Renal cortex interstitium (tissue), 11 donors: ENCODE measurements around the gene UQCR11. TPM values are rescaled to one million over a fixed set of nuclear protein-coding genes. Genes with fewer than 3 reads are reported as not detected.

Source experiments
- DNase-seq, 11 donors: peaks; one replicate each; pipeline ENCODE4 v3.0.0-alpha.2; 2013; ENCODE audit warnings: low read depth in 9 of 11, low spot score in 4 of 11; ENCODE audit errors: extremely low read depth in 1 of 11
- polyA plus RNA-seq, 3 donors: library from polyadenylated mRNA; unstranded; fragments of 120-200 nt; gene quantifications; one replicate each; pipeline ENCODE4 v1.2.1, GENCODE V29; 2013; ENCODE audit not compliant: insufficient read length in 3 of 3

The UQCR11 gene
- polyA plus RNA-seq, 3 donors, result 86.1 to 129 (median 121) TPM

GRCh38 chr19:1579222-1579621 lies 26.0 kb downstream of the UQCR11 start:
- DNase-seq, result no peak

- no peak for DNase-seq
These were observed 27.2 kb downstream of the UQCR11 start for GRCh38 chr19:1577929-1578618.

DNA sequence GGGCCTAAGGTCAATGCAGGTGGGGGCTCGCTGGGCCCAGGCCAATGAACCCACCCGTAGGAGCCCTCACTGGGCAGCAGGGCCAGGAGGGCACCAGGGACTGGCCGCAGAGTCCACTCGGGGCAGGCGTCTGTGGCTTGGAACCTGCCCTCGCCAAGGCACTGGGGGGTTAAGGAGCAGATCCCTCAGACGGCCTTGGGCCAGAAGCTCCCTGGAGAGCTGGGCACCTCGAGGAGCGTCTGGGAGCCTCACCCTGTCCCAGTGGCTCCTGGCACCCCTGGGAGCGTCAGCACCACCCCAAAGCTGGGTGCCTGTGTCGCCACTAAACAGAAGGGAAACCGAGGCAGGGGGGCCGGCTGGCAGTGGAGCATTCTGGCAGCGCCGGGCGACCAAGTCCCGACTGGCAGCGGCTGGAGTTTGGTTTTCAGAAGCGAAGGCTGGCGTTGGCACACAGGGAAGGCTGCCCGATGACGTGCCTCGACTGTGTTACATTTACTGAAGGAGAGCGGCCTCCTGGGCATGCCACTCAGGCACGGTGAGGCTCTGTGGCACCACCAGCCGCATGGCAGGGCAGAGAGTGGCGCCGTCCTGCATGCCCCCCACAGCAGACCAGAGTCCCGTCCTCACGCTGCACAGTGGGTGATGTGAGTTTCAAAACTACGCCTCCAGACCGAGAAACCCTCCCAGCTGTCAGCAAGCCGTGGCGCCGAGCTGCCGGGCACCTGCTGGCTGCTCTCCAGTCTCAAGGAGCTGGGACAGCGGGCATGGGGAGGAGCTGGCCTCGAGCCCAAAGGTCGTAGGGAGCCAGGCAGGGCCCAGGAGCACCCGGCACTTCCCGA lies 28.0 kb downstream of the UQCR11 start:
- no peak for DNase-seq

DNA sequence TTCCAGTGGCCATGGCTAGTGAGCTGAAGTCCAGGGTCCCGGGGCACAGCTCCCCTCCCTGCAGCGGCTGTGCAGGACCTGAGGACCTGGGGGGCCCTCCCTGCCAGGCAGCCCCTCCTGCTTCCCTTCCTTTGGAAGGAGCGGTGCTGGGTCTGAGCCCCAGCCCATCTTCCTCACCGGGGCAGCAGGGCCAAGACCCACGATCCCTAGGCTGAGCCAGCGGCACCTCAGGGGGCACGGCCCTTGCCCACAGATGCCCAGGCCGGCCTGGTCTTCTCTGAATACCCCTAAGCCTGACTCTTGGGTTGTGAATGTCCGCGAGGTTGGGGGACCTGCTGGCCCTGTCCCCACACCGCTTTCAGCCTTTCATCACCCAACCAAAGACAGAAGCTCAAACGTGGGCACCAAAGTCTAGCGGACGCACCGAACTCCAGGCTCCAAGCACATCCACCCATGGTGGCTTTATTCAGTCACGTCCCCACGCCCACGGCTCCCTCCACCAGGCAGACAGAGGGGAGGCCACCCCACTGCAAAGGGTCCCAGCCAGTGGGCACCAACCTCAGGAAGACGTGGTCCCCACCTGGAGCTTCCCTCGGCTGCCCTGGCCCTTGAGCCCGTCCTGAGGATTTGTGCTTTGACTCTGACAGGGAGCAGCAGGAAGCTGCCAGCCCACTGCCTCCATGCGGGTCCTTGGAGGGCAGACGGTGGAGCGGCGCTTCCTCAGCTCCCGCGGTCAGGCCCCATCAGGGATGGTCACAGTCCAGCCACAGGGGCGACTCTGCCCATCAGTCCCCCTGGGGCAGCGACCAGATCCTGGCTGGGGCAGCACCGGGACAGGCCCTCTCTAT lies 28.8 kb downstream of the UQCR11 start:
- no peak for DNase-seq

DNA sequence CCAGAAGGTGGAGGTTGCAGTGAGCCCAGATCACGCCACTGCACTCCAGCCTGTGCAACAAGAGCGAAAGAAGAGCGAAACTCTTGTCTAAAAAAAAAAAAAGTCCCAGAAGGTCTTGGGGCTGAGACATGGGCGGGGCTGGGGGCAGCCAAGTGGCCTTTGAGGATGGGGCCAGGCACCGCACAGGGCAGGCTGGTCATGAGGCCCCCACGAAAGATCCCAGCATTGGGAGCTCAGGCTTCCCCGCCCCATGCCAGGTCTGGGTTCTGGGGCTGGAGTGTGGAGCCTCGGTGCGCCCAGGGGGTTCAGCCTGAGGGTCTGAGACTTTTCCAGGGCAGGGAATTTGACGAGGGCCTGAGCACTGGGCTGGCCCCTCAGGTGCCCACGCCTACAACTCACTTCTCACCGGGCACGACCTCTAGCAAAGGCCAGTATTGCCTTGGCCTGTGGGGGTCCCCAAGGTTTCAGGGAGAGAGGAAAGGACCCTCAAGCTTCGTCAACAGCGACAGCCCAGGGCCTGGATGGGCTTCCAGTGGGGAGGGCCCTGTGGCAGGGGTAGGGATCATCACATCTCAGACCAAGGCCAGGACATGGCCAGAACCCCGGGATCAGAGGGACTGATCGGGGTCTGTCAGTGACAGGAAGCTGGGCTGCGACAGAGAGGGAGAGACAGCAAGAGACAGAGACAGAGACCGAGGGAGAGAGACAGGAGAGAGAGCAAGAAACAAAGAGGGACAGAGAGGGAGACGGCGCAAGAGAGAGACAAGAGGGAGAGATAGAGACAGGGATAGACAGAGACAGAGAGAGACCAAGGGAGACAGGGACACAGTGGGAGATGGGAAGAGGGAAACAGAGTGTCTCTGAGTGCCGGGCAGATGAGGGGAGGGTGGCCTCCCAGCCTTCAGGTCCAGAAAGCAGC lies 29.7 kb downstream of the UQCR11 start:
- no peak for DNase-seq

- no peak for DNase-seq
These were observed 30.7 kb downstream of the UQCR11 start for GRCh38 chr19:1574354-1575136.

DNA sequence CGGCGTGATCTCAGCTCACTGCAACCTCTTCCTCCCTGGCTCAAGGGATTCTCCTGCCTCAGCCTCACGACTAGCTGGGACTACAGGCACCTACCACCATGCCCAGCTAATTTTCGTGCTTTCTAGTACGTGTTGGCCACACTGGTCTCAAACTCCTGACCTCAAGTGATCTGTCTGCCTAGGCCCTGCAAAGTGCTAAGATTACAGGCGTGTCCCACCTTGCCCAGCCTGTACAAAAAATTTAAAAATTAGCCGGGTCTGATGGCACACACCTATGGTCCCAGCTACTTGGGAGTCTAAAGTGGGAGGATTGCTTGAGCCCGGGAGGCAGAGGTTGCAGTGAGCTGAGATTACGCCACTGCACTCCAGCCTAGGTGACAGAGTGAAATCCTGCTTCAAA lies 32.5 kb downstream of the UQCR11 start:
- no peak for DNase-seq

DNA sequence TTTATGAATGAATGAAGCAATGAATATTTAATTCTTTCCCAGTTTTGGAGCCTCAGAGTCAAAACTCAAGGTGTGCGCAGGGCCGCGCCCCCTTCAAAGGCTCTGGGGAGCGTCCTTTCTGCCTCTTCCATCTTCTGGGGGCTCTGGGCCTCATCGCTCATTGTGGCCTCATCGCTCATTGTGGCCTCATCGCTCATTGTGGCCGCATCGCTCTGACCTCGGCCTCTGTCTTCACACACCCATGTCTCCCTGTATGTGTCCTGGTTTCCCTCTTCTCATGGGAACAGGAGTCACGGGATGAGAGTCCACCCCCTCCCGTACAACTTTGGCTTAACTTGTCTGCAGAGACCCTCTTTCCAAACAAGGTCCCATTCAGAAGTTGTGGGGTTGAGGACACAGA lies 33.9 kb downstream of the UQCR11 start:
- DNase-seq, result no peak

GRCh38 chr19:1570836-1571235 lies 34.4 kb downstream of the UQCR11 start:
- DNase-seq, result no peak

- no peak for DNase-seq
These were observed 35.3 kb downstream of the UQCR11 start for GRCh38 chr19:1569997-1570396.

- DNase-seq, result peak in 6 of 11 donors; percentile 63 to 80 (median 76)
These were observed 36.8 kb downstream of the UQCR11 start, which contains the start of gene MEX3D for GRCh38 chr19:1568320-1569019. Gene MEX3D, minus strand, starts transcription at chr19:1568325. Its CDS starts 267 bp downstream, at chr19:1568058.

DNA sequence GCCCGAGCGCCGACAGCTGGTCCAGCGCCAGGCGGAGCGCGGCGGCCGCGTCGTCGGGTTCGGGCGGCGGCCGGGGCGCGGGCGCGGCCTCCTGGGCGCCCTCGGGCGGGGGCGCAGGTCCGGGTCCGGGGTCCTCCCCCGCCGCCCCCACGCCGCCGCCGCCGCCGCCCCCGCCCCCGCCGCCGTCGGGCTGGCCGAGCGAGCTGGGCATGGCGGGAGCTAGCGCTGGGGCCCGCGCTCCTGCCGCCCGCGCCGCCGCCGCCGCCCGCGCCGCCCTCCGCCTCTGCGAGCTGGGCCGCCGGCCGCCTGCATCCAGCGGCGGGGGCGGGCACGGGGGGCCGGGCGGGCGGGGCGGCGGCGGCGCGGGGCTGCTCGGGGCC lies 37.4 kb downstream of the UQCR11 start:
- DNase-seq, result no peak

- DNase-seq, result no peak
These were observed 38.0 kb downstream of the UQCR11 start for GRCh38 chr19:1567116-1567847.

- peak; percentile 60 to 86 (median 77) for DNase-seq
These were observed 38.7 kb downstream of the UQCR11 start for GRCh38 chr19:1566392-1567115.

DNA sequence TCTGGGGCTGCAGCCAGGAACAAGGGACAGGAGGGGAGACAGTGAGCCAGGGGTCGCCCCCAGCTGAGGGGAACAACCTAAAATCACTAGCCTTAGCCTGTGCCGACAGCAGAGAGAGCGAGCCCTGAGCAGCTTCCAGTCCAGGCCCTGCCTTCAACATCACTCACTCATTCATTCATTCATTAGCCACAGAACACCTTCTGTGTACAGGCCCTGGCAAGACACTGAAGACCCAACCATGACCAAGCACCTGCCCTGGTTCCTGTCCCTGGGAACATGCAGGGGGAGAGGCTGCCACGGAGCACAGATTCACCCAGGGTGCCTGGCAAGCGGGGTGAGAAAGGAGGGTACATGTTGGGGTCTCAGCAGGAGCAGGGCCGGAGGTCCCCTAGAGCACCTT lies 42.0 kb downstream of the UQCR11 start:
- DNase-seq, result no peak

- DNase-seq, result no peak
These were observed 43.9 kb downstream of the UQCR11 start for GRCh38 chr19:1561236-1561842.
